Measurements from ENCODE around the gene CACNA1G.

CACNA1G gene

DNA sequence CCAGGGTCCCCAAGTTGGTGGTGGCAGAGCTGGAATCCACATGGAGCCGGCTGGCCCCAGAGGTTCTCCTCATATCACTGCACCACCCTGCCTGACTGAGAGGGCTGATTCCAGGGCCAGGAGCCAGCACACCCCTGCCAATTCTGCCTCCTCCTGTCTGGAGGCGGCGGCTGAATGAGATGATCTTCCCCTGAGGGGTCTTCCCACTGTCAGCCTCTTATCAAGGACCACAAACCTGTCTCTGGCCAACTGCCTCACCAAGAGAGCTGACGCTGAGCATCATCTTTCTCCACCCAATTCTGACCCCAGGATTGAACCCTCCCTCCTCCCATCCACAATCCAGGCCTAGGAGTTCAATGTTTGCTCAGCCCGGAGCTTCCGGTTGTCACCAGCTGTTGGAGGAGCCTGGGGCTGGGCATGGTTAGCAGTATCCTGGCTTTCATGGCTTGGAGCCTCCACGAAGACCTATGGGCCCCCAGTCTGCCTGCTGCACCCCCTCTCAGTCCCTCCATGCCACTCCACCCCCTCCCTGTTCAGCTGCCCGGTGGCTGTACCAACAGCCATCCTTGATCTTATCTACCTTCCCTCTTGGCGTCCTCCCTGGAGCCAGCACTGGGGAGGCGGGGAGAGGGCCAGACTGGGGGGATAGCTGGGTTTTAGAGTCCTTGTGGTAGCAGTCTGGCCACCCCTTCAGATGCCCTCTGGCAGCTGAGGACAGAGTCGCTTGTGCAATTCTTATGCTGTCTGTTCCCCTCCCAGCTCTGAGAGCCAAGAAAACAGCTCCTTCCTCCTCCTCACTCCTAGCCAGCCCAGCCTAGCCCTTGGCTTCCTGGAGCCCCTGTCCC is 99.7 kb downstream of the CACNA1G start:
- DNase-seq: no peak

GRCh38 chr17:50660887-50661345 is 100.4 kb downstream of the CACNA1G start:
- DNase-seq: no peak

- no peak for DNase-seq
These were observed 100.8 kb downstream of the CACNA1G start for GRCh38 chr17:50661348-50661747.

DNA sequence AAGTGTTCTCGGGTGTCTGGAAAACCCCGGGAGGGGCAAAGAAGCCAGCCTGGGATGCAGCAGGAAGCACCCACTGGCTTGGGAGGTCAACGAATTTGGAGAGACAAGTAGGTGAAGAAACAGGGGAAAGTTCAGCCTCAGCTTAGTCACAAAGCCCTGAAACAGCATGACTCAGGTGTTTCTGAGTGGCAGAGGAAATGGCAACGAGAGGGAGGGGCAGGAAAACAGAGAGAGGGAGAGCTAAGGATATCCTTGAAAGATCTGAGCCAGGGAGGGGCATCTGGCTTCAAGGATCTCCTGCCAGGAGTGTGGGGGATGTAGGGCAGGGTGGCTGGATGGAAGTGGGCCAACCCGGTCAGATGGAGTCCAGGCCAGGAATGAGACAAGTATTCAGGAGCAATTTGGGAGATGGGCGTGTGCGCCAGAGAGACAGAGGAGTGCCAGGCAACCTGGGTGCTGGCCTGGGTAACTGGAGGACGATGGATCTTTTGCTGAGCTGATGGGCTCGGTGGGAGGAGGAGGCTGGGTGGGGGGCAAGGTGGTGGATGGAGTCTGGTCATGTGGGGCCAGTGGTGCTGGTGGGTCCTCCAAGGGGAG is 101.4 kb downstream of the CACNA1G start:
- DNase-seq: no peak

GRCh38 chr17:50662632-50663225 is 102.2 kb downstream of the CACNA1G start:
- no peak for DNase-seq

DNA sequence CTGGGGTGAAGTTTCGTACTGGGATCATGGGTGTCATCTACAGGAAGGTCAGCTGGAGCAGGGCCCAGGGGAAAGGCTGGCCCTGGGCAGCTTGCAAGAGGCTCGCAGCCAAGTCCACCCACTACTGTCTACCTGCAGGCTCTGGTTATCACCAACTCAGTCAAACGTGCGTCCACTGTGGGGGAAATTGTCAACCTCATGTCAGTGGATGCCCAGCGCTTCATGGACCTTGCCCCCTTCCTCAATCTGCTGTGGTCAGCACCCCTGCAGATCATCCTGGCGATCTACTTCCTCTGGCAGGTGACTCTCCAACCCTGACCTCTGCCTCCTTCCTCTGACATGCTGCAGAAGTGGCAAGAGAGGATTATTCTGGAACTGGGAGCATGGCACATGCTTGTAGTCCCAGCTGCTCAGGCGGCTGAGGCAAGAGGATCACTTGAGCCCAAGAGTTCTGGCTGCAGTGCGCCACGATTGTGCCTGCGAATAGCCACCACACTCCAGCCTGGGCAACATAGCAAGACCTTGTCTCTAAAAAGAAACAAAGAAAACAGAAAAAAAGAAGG is 103.4 kb downstream of the CACNA1G start:
- DNase-seq: no peak

DNA sequence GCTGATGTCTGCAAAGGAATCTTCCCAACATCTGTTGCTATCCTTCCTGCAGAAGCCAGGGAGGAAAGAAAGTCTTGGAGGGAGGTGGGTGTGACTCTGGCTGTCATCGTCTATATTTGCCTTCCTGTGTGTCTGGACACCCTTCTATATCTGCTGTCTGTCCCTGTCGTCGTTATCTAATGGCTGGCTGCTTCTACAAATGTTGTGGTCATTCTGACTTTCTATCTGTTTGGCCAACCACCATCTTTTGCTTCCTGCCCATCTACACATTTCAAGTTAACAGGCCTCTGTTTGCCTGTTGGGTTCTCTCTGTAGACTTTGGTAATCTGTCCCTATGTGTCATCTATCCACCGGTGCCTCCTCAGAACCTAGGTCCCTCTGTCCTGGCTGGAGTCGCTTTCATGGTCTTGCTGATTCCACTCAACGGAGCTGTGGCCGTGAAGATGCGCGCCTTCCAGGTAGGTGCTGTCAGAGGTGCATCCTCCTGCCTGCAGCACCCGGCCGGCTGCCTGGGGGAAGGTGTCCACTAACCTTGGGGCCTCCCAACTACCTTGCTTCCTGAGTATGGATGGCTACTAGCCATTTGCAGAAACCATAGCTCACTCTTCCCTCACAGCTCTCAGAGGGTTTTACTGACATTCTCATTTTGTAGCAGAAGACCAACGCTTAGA is 104.4 kb downstream of the CACNA1G start:
- no peak for DNase-seq

GRCh38 chr17:50665838-50666237 is 105.3 kb downstream of the CACNA1G start:
- DNase-seq: no peak

DNA sequence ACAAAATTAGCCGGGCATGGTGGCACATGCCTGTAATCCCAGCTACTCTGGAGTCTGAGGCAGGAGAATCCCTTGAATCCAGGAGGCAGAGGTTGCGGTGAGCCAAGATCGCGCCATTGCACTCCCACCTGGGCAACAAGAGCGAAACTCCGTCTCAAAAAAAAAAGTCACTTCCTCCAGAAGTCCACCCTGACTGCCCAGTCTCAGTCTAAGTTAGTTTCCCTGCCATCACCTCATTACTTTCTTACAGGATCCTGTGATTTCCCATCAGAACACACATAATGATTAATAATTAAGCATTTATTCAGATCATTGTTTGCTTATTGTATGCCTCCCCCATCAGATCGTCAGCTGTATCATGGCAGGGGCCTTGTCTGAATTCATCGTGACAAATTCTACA is 105.8 kb downstream of the CACNA1G start:
- DNase-seq: no peak

DNA sequence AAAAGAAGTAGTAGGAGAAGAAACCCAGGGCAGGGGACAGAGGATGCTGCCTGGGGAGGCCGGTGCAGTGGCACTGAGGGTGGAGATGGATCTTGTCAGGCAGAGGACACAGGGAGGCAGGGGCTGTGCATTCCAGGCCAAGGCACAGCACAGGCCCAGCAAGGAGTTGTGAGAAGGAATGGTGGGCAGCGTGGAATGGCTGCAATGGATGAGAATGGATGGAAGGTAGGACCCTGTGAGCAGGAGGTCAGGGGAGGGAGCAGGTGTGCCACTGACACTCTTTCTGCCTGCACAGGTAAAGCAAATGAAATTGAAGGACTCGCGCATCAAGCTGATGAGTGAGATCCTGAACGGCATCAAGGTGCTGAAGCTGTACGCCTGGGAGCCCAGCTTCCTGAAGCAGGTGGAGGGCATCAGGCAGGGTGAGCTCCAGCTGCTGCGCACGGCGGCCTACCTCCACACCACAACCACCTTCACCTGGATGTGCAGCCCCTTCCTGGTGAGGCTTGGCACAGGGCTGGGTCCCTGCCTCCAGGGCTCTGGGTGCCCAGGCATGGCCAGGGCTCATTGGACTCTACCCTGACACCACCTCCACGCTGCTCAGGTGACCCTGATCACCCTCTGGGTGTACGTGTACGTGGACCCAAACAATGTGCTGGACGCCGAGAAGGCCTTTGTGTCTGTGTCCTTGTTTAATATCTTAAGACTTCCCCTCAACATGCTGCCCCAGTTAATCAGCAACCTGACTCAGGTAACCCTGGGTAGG is 106.9 kb downstream of the CACNA1G start:
- DNase-seq: no peak

DNA sequence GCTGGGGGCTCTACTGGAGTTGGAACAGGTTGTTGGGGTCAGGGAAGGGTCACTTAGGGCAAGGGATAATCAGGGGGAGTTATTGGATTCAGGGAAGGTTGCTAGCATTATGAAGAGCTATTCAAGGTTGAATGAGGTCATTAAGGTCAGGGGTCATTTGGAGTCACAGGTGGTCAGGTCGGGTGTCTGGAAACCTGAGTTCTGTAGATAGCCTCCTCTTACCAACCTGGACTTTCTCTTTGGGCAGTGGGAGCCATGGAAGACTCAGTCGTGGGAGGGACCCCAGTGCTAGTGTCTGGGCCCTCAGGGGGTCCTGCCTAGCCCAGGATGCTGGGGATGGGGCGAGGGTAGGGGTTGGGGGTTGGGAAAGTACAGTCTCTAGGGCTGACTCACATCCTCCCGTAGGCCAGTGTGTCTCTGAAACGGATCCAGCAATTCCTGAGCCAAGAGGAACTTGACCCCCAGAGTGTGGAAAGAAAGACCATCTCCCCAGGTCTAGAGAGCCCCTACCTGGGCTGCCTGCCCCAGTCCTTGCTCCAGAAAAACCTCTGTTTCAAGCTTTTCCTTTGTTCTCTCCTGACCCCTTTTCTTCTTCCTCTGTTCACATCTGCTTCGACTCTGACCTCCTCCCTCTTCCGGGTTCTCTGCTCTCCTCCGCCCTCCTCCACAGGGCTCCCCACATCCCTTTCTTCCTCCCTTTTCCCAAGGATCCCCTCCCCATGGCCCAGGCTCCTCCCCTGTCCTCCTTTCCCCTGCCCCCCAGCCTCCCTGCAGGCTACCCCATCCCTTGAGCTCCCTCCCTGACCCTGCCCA is 107.7 kb downstream of the CACNA1G start:
- DNase-seq: no peak

- DNase-seq: no peak
These were observed 108.5 kb downstream of the CACNA1G start for GRCh38 chr17:50668838-50669581.

- no peak for DNase-seq
These were observed 111.6 kb downstream of the CACNA1G start for GRCh38 chr17:50672071-50672470.

- no peak for DNase-seq
These were observed 112.5 kb downstream of the CACNA1G start for GRCh38 chr17:50672831-50673551.

DNA sequence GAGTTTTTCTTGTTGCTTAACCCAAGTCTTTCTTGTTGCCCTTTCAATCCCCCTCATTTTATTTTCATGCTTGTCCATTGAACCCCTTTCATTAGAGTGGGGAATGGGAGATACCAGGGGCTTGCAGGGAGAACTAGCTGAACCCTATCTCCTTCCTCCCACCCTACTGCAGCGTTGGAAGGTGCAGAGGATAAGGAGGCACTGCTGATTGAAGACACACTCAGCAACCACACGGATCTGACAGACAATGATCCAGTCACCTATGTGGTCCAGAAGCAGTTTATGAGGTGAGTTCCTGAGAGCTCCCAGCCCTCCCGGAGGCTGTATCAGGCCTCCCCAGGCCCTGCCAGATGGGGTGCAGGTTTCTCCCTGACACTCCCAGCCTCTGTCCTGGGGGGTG is 114.7 kb downstream of the CACNA1G start:
- DNase-seq: no peak

GRCh38 chr17:50675627-50676026 is 115.1 kb downstream of the CACNA1G start:
- DNase-seq: no peak

DNA sequence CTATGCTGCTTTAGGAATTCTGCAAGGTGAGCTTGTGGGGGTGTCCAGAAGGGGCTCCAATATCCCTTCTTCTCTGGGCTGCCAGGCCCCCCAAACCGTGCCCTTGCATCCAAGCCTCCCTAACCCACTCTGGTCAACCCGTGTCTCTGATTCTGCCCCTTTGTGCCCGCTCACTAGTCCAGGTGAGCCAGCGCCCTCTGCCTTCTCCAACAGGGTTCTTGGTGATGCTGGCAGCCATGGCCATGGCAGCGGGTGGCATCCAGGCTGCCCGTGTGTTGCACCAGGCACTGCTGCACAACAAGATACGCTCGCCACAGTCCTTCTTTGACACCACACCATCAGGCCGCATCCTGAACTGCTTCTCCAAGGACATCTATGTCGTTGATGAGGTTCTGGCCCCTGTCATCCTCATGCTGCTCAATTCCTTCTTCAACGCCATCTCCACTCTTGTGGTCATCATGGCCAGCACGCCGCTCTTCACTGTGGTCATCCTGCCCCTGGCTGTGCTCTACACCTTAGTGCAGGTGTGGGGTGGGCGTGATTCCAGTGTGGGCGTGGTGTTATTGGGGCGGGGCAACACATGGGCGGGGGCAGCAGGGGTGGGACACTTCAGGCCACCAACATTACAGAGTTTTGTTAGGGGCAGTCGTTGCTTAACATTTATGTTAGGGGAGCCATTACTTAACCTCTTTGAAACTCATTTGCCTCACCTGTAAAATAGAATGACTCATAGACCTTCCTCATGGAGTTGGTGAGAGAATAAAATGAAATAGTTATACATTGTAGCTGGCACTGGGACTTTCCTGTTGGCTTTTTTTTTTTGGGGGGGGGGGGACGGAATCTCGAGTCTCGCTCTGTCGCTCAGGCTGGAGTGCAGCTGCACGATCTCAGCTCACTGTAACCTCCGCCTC is 115.8 kb downstream of the CACNA1G start:
- no peak for DNase-seq

Data from effector CD8-positive, alpha-beta T cell (primary cell).